ENCODE data around the gene IL18BP.

Gene IL18BP

GRCh38 chr11:71996517-71996916 lies 2.2 kb upstream of the IL18BP start:
- FAIRE-seq, result no peak
- no peak for DNase-seq (ENCODE audit: insufficient read length, low spot score)

GRCh38 chr11:71996946-71997345 lies 1.8 kb upstream of the IL18BP start:
- no peak for DNase-seq (ENCODE audit: insufficient read length, low spot score)

GRCh38 chr11:71997594-71997993 lies 1.1 kb upstream of the IL18BP start:
- no peak for DNase-seq (ENCODE audit: insufficient read length, low spot score)
- FAIRE-seq, result no peak

More at GRCh38 chr11:71996946-71997345, 1.8 kb upstream of the IL18BP start:
- FAIRE-seq, result no peak

GRCh38 chr11:71998061-71998460 lies 648 bp upstream of the IL18BP start:
- DNase-seq (ENCODE audit: insufficient read length, low spot score) (no peak), FAIRE-seq (no peak)

- DNase-seq (ENCODE audit: insufficient read length, low spot score), result no peak
- no peak for FAIRE-seq
Measured at GRCh38 chr11:71999362-71999761, 653 bp downstream of the IL18BP start.

GRCh38 chr11:71999798-72000197 lies 1.1 kb downstream of the IL18BP start:
- DNase-seq (ENCODE audit: insufficient read length, low spot score) (no peak), FAIRE-seq (no peak)

- FAIRE-seq, result no peak
Measured at GRCh38 chr11:72000202-72000867, 1.6 kb downstream of the IL18BP start.

GRCh38 chr11:72001285-72001684 lies 2.6 kb downstream of the IL18BP start:
- FAIRE-seq, result no peak
- DNase-seq (ENCODE audit: insufficient read length, low spot score), result no peak

More at GRCh38 chr11:72000202-72000867, 1.6 kb downstream of the IL18BP start:
- DNase-seq (ENCODE audit: insufficient read length, low spot score), result no peak

- FAIRE-seq (no peak), DNase-seq (ENCODE audit: insufficient read length, low spot score) (no peak)
Measured at GRCh38 chr11:72001834-72002591, 3.3 kb downstream of the IL18BP start.

- no peak for DNase-seq (ENCODE audit: insufficient read length, low spot score)
- FAIRE-seq, result no peak
Measured at GRCh38 chr11:72002841-72003775, 4.4 kb downstream of the IL18BP start.

- DNase-seq (ENCODE audit: insufficient read length, low spot score) (no peak), FAIRE-seq (no peak)
Measured at GRCh38 chr11:72003776-72004171, 5.1 kb downstream of the IL18BP start.

- no peak for FAIRE-seq
- no peak for DNase-seq (ENCODE audit: insufficient read length, low spot score)
Measured at GRCh38 chr11:72004515-72005346, 6.0 kb downstream of the IL18BP start.

- FAIRE-seq (no peak), DNase-seq (ENCODE audit: insufficient read length, low spot score) (no peak)
Measured at GRCh38 chr11:72005347-72006260, 6.9 kb downstream of the IL18BP start.

GRCh38 chr11:72006309-72007088 lies 7.8 kb downstream of the IL18BP start:
- FAIRE-seq, result no peak
- DNase-seq (ENCODE audit: insufficient read length, low spot score), result no peak

- FAIRE-seq (no peak), DNase-seq (ENCODE audit: insufficient read length, low spot score) (no peak)
Measured at GRCh38 chr11:72007089-72007476, 8.4 kb downstream of the IL18BP start.

- no peak for DNase-seq (ENCODE audit: insufficient read length, low spot score)
- no peak for FAIRE-seq
Measured at GRCh38 chr11:72007587-72007986, 8.9 kb downstream of the IL18BP start.

- FAIRE-seq (no peak), DNase-seq (ENCODE audit: insufficient read length, low spot score) (no peak)
Measured at GRCh38 chr11:72008728-72009127, 10.0 kb downstream of the IL18BP start.

GRCh38 chr11:72009156-72009555 lies 10.4 kb downstream of the IL18BP start:
- FAIRE-seq, result no peak
- no peak for DNase-seq (ENCODE audit: insufficient read length, low spot score)
